Ecto neural progenitor cell (in vitro differentiated cells): ENCODE data around the gene KCNRG.
A peak's percentile ranks its signal among the peaks of the same experiment; 100 is the strongest.
"Not testable (repeated sequence)": the region's sequence is repeated elsewhere in the genome, so short reads cannot be mapped to it uniquely, and the experiment has no call there.

Experiments
- DNase-seq: peaks from one replicate; pipeline ENCODE4 v3.0.0-alpha.2; 2018; ENCODE audit warnings: low spot score

Gene KCNRG

GRCh38 chr13:50015258-50015657 lies at the start of gene KCNRG:
TSS of gene KCNRG (plus strand) at chr13:50015444. CDS start at chr13:50015494, 50 bp downstream.
- no peak for DNase-seq

DNA sequence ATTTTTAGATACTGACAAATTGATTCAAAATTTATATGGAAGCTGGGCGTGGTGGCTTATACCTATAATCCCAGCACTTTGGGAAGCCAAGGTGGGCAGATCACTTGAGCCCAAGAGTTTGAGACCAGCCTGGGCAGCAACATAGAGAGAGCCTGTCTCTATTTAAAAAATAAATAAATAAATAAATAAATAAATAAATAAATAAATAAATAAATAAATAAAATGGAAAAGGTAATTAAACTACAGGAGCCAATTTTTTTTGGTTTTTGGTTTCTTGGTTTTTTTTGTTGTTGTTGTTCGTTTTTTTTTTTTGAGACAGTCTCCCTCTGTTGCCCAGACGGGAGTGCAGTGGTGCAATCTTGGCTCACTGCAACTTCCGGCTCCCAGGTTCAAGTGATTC lies 47.8 kb upstream of the KCNRG start:
- DNase-seq: no peak

DNA sequence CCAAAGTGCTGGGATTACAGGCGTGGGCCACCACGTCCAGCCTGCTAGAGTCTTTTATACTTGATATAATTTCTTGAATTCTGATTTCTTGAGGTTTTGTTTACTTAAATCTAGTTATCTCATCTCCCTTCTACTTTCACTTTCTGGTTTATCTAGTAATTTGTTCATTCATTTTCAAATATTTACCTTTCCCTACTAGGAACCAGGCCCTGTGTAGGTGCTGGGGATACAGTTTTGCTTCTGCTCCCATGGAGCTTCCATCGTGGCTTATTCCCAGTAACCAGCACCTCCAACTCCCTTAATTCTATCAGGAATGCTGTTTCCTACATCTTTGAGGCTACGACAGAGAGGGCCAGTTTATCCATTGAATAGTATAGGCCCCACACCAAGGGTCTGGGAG lies 42.5 kb upstream of the KCNRG start:
- no peak for DNase-seq

- no peak for DNase-seq
Observed at GRCh38 chr13:49975826-49976225, 39.4 kb upstream of the KCNRG start.

DNA sequence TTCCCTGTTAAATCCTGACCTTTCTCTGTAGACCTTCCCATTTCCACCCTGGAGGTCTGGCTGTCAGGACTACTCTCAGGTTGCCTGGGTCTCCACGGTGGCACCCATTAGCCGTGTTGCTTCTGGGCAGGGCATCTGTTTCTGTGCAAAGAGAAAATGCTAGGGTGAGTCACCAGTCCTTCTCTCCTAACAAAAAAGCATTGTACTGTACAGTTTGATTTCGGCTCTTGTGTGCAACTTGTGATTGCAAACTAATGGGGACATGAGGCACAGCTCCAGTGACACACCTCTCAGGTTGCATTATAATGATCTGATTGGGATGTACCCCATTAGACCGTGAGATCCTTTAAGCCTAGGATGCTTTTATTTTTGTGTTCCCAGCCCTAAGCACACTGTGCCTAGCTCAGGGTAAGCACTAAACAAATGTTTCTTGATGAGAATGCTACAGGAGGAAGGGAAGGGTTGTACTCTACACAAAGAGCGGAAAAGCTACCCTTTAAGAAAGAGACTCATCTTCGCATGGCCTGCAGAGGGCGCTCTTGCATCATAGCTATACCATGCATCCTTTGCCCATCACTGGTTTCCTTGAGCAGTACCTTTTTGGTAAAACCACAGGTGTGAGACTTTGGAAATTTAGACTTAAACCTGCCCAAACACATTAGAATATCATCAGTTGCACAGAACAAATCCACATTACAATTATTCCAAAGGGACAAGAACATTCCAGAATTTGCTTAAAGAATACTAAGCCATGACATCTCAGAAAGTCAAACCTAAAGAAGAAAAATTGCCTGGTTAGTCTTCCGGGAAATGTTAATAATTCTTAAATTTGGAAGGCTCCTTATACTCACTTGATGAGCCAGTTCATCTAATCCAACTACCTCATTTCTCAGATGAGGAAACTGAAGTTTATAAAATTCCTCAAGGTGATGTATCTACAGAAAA lies 38.7 kb upstream of the KCNRG start:
- peak; percentile 75 for DNase-seq

DNA sequence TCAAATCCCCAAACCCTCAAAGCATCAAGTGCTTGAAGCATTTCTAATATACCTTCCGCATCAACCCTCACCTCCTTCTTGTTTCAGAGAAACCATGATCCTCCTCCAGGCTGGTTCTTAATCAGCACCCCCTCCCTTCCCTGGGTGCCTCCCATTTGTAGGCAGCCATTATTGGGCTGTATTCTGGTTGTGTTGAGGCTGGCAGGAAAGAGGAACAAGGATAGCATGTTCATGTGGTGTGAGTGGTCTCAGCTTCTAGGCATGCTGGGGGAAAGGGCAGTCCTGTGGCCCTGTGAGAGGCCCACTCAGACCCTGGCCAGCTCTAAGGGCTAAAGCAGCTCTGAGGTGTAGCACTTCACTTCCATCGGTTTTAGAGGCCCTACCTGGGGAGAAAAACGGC lies 37.3 kb upstream of the KCNRG start:
- no peak for DNase-seq

DNA sequence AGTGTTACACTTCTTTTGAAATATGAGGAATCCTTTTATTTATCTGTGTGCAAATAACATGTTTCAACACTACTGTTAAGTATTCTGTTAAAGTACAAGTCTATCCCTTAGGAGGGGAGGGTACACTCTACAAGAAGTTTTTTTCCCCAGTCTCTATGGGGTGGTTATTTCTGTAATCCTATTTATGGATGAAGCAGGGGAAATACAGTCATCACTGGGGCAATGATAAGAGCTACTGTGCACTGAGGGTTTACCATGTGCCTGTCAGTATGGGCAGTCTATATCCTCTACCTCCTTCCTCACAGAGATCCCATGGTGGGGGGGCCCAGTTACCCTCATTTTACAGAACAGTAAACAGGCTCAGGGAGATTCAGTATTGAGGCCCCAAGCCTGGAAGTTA lies 35.0 kb upstream of the KCNRG start:
- no peak for DNase-seq

DNA sequence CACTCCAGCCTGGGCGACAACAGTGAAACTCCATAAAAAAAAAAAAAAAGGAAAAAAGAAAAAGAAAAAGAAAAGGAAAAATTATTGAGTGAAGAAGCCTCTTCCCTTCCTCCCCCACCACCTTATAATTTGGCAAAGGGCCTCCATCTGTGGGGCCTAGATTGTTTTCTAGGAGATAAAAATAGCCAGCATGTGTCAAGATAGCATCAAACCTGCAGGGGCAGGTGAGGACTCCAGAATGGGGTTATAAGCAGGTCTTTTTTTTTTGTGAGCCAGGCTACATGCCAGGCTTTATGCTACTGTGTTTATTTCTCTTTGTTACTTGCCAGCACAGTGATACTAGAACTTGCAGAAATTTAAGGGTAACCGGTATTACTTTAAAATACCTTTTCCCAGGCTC lies 30.1 kb upstream of the KCNRG start:
- DNase-seq: no peak

GRCh38 chr13:49986471-49986870 lies 28.8 kb upstream of the KCNRG start:
- no peak for DNase-seq

DNA sequence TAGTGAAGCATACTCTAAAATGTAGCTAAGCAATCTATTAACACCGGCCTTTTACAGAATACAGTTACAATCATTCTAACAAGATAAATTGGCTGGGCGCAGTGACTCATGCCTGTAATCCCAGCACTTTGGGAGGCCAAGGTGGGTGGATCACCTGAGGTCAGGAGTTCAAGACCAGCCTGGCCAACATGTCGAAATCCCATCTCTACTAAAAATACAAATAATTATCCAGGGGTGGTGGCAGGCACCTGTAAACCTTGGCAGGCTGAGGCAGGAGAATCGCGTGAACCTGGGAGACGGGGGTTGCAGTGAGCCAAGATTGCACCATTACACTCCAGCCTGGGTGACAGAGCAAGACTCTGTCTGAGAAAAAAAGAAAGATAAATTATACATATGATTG lies 24.6 kb upstream of the KCNRG start:
- DNase-seq: not testable (repeated sequence)

- no peak for DNase-seq
Observed at GRCh38 chr13:49993111-49993510, 22.1 kb upstream of the KCNRG start.

- no peak for DNase-seq
Observed at GRCh38 chr13:49993666-49994065, 21.6 kb upstream of the KCNRG start.

DNA sequence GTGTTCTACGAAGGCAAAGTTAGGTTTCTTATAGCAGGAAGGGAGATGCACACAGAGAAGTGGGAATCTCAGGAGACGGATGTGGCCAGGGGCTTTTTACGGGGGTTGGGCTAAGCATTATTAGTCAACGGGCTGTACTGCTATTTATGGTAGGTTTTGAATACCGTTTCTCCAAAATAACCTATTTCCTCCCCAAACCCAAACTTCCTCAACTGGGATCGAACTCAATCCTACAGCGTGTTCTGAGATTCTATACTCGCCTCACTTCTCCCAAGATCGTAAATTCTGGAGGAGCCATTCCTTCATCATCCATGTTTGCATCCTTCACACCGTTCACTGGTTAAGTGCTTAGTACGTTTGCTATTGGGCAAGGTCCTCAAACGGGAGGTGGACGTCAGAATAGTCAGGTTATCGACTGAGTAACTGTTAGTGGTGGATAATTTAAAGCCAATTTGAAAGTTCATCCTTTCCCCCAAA lies 19.6 kb upstream of the KCNRG start:
- no peak for DNase-seq

DNA sequence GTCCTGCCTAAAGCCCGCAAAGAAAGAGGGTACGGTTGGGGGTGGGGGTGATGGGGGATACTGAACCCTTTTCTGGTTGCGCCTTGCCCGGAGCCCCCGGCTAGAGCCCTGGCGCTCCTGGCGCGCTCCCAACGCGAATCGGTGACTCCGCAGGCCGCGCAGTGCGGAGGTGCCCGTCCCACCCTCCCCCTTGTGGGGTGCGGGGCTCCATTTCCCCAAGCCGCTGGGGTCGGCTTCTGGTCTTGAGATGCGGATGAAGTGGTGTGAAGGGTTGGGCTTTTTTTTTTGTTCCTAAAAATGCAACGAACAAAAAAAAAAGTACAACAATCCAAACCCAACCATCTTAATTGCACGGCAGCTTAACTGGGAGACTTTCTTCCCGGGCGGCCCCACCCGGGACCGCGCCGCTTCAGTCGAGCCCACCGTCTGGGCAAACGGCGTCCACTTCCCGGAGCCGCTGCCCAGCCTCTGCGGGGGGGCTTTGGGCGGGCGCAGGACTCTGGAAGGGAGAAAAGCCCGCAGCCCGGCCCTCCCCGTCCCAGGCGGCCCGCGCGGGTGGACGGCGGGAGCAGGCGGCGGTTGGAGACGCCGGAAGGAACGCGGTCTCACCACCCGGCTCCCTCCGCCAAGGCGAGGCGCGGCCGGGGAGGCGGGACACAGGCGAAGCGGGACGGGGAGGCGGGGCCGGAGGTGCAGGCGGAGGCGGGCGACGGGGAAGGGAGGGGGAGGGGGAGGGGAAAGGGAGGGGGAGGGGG lies 18.9 kb upstream of the KCNRG start:
- peak; percentile 95 for DNase-seq

GRCh38 chr13:49996951-49997895 lies 18.0 kb upstream of the KCNRG start, which contains the start of gene TRIM13:
TSS of gene TRIM13 (plus strand) at chr13:49997042. CDS start at chr13:50011941, 14,899 bp downstream.
- peak; percentile 93 for DNase-seq

- no peak for DNase-seq
Observed at GRCh38 chr13:49997955-49998354, 17.3 kb upstream of the KCNRG start.

DNA sequence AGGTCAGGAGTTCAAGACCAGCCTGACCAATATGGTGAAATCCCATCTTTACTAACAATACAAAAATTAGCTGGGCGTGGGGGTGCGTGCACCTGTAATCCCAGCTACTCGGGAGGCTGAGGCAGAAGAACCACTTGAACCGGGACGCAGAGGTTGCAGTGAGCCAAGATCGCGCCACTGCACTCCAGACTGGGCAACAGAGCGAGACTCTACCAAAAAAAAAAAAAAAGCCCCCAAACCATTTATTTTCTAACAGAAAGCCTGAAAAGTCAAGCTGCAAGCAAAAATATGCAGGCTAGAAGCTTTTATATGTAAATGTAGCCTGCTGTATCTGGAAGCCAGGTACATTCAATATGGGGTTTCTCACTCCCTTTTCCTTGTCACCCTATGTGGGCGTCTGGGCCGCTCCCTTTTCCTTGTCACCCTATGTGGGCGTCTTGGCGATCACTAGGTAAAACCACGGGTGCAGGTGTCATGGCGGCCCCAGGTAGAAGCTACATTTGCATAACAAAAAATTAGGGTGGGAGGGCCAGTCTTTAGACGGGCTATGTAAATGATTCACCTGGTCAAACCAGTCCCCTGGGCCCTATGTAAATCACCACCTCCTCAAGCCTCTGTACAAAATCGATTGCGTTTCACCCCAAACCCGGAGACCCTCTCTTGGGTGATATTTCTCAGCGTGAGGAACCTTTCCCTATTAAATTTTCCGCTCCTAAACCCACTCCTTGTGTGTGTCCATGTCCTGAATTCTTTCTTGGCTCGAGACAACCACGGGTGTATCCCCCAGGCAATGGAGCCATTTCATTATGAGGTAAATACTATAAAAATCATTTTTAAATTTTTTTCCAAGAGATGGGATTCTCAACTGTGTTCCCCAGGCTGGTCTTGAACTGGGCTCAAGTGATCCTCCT lies 16.3 kb upstream of the KCNRG start:
- DNase-seq: no peak

- no peak for DNase-seq
Observed at GRCh38 chr13:50001287-50001686, 14.0 kb upstream of the KCNRG start.

DNA sequence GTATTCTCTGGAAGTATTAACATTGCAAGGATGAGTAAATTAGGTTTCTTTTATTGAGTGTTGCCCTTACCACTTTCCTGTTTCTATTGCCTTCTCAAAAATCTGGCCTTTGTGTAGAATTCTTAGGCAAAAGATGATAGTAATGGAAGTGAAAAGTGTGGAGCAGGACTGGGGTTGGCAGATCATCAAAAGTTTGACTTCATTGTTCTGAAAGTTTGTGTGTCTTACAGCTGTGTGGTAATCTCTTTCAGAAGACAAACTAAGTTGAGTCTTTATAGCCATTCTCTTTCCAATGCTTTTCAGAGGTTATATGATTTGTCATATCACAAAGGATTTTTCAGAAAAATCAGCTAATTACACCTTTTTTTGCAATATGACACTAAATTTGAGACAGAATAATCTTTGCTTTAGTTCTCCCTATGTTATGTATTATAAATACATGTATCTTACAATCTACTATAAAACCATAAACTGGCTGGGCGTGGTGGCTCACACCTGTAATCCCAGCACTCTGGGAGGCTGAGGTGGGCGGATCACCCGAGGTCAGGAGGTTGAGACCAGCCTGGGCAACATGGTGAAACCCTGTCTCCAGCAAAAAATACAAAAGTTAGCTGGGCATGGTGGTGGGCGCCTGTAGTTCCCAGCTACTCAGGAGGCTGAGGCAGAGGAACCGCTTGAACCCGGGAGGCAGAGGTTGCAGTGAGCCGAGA lies 8.7 kb upstream of the KCNRG start:
- no peak for DNase-seq

DNA sequence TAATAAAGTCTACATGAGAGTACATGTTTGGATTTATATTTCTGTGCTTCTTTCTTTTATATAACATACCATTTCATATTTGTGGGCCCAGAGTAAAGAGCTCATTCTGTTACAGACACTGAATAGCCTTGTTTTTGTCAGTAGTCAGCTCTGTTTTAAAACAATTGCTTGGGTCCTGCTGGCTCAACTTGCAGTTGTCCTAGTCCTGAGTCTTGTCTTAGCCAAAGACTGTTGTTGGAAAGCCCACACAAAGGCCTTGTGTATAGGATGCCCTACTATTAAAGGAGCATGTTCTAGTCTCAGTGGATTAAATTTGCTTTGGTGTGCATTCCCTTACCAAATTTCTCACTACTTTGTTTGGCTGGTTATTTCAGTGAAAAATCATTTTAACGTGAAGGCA lies 3.8 kb upstream of the KCNRG start:
- no peak for DNase-seq
